HL-60/S4 treated with retinoic acid at 250 ng/mL for 4 days and 3 days (cell line): ENCODE measurements around the gene KAT2A.

ENCODE experiments used
- in situ Hi-C: fragments of 300-500 bp; cut with MboI; formaldehyde crosslinking; loops from 2 replicates; pipeline ENCODE4 v1.7.0; 2022; ENCODE audit warnings: low sequenced_read_pairs

KAT2A gene

DNA sequence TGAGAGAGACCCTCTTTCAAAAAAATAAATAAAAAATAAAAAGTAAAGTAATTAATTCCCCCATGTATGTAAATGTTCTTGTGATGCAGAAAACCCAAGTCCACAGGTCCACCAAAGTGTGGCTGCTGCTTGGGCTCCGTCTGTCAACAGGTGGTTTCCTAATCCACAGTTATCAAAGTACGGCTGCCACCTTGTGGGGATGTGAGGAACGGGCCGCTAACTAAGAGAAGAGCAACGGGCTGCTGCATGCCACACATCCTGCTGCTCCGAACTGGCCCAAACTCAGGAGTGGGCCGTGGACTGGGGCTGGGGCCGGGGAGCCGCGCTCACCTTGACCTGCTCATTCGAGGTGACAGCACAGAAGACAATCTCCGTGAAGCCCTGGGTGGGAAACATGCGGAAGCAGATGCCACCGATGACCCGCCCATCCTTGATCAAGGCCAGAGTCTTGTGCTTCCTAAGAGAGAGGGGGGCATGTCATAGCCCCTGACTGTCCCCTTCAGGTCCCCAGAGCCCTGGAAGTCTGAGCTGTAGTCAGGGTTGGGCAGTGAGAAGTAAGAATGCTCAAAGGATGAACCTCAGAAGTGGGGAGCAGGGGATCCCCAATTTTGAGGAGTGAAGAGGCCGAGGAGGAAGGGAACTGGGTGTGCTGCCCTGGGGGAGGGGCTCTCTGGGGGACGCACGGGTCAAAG lies 4.3 kb downstream of the KAT2A start:
- in situ Hi-C loops: loop anchor here (10.0 to 25.0 kb wide), 2 partner anchors 152 to 380 kb away; partner anchors contain the start of genes CNP and HAP1

GRCh38 chr17:42114118-42114517 lies 7.0 kb downstream of the KAT2A start:
- in situ Hi-C loops: loop anchor here (10.0 to 25.0 kb wide), 2 partner anchors 149 to 377 kb away; partner anchors contain the start of genes CNP and HAP1

GRCh38 chr17:42113293-42114069 lies 7.7 kb downstream of the KAT2A start:
- in situ Hi-C loops: loop anchor here (10.0 to 25.0 kb wide), 2 partner anchors 149 to 376 kb away; partner anchors contain the start of genes CNP and HAP1

GRCh38 chr17:42112552-42113176 lies 8.5 kb downstream of the KAT2A start, which contains the start of gene DHX58:
DHX58 (minus strand) TSS chr17:42112714; CDS start chr17:42111892, 822 bp downstream.
- in situ Hi-C loops: loop anchor here (10.0 to 25.0 kb wide), 2 partner anchors 148 to 375 kb away; partner anchors contain the start of genes CNP and HAP1

DNA sequence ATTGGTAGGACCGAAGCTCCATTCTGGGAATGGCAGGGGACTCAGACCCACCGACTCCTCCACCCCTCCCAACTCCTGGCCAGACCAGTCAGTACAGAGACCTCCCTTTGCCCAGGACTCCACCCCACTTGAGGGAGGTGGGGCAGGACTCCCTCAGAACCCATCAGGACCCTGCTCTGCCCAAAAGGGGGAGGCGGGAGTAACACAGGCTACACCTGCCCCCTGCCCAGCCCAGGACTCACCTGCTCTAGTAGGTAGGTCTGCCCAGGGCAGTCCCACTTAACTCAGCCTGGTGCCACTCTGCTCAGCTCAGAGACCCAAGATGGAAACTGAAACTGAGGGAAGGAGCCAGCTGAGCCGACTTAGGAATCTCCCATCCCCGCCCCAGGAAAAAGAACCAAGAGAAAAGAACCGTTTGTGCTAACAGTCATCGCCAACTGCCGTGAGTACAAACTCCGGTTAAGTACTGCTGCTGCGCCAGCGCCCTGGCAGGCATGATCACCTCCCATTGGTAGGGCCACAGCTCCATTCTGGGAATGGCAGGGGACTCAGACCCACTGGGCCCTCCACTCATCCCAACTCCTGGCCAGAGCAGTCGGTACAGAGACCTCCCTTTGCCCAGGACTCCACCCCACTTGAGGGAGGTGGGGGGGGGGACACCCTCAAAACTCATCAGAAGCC lies 9.2 kb downstream of the KAT2A start:
- in situ Hi-C loops: loop anchor here (10.0 to 25.0 kb wide), 2 partner anchors 147 to 375 kb away; partner anchors contain the start of genes CNP and HAP1

- in situ Hi-C loops: loop anchor here (10.0 to 25.0 kb wide), 2 partner anchors 146 to 374 kb away; partner anchors contain the start of genes CNP and HAP1
These were observed 9.9 kb downstream of the KAT2A start for GRCh38 chr17:42111265-42111636.

DNA sequence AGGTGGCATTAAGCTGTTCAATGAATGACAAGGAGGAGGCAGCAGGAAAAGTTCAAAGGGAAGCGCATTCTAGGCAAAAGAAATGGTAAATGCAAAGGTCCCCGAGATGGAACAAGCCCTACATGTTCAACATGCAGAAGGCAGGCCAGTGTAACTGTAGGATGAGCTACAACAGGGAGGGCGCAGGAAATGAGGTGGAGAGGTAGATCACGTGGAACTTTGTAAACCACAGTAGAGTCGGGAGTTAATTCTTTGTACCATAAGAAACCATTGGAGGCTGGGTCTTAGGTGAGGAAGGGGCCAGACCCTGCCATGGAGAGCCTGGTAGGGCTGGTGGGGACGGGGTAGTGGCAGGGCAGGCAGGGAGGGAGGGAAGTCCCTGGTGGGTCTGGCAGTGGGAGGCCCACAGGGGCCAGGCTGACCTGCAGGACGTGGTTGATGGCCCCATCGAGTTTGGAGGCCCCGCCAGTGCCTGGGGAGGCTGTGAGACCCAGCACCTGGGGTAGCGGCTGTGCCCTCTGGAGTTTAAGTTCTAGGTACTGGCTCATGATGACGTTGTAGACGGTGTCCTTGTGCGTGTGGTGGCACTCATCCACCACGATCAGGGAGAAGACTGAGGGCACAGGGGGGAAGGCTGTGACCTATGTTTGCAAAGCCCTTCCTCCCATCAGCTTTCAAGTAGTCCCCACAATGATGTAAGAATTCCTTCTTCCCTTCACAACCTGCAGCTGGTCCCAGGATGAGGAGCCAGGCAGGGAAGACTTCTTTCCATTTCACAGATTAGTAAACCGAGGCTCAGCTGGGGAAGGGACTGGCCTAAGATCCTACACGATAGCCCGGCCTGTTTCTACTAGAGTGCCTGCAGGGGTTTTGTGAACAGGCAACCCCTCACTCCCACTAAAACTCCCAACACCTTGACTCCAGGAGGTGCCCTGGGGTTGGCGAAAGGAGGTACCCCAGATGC lies 10.6 kb downstream of the KAT2A start:
- in situ Hi-C loops: loop anchor here (10.0 to 25.0 kb wide), 2 partner anchors 146 to 373 kb away; partner anchors contain the start of genes CNP and HAP1

DNA sequence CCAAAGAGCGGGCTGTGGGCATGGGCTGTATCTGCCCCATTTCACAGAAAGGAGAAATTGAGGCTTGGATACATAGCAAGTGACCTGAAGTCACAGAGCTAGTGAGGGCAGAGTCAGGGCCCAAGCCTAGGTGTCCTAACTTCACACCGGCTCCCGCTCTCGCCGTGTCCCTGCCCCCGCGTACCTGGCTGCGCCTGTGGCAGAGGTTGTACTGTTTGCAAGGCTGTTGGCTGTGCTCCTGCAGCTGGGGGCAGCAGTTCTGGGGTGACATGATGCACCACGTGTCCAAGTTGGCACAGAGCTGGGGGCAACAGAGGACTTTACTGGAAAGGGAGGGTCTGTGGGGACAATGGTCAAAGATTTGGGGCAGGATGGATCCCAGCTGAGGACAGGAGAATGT lies 12.1 kb downstream of the KAT2A start:
- in situ Hi-C loops: loop anchor here (25.0 kb wide), 1 partner anchor 372 kb away; the partner anchor contains the start of gene HAP1

GRCh38 chr17:42107597-42108576 lies 13.3 kb downstream of the KAT2A start:
- in situ Hi-C loops: loop anchor here (25.0 kb wide), 1 partner anchor 371 kb away; the partner anchor contains the start of gene HAP1

DNA sequence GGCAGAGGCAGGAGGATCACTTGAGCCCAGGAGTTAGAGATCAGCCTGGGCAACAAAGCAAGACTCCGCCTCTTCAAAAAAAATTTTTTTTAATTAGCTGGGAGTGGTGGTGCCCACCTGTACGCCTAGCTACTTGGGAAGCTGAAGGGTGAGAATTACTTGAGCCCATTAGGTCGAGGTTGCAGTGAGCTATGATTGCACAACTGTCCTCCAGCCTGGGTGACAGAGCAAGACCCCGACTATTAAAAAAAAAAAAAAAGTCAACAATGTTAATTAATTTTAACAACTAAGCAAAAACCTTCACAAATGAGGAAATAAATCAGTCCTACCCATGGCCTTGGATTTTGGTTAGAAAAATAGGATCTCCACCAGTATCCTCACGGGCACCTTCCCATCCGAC lies 14.0 kb downstream of the KAT2A start:
- in situ Hi-C loops: loop anchor here (25.0 kb wide), 1 partner anchor 370 kb away; the partner anchor contains the start of gene HAP1

DNA sequence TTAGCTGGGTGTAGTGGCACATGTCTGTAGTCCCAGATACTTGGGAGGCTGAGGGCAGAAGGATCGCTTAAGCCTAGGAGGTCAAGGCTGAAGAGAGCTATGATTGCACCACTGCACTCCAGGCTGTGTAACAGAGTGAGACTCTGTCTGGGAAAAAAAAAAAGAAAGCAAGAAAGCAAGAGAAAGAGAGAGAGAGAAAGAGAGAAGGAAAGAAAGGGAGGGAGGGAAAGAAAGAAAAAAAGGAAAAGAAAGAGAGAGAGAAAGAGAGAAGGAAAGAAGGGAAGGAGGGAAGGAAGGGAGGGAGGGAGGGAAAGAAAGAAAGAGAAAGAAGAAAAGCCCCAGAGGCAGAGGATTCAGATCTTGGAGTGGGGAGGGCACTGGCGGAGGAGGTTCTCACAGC lies 15.2 kb downstream of the KAT2A start:
- in situ Hi-C loops: loop anchor here (25.0 kb wide), 1 partner anchor 369 kb away; the partner anchor contains the start of gene HAP1

- in situ Hi-C loops: loop anchor here (25.0 kb wide), 1 partner anchor 367 kb away; the partner anchor contains the start of gene HAP1
These were observed 16.9 kb downstream of the KAT2A start for GRCh38 chr17:42104264-42104663.

GRCh38 chr17:42103221-42103954 lies 17.8 kb downstream of the KAT2A start:
- in situ Hi-C loops: loop anchor here (25.0 kb wide), 1 partner anchor 366 kb away; the partner anchor contains the start of gene HAP1

DNA sequence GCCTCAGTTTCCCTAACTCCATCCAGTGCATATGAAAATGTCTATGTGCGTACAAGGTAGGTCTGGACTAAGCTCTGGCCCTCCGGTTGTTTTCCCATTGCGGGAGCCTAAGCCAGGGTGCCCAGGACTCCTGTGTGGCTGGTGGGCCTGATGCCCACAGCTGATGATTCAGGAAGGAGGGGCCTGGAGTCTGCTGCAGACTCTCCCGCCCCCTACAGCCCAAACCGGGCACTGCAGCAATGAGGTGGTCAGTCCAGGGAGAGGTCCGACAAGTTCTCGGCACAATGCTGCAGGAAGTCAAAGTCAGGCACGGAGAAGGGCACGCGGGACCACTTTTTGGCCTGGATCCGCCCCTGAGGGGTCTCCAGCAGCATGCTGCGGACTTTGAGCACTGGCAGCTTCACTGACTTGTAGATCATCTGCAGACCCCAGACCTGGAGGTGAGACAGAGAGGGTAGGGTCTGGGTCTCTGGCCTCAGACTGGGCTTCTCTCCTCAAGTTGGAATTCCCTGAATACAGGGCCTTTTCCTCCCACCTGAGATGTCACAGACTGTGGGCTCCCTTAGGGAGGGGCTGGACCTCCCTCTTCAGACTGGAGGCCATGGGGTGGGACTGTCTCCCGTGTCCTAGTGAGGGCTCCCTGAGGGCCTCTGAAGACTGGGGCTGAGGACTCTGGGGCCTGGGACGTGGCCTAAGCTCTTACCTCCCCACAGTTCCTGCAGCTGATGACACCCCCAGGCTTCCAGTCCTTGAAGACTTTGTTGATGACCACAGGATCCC lies 19.5 kb downstream of the KAT2A start:
- in situ Hi-C loops: loop anchor here (25.0 kb wide), 1 partner anchor 364 kb away; the partner anchor contains the start of gene HAP1

GRCh38 chr17:42098730-42099399 lies 22.3 kb downstream of the KAT2A start:
- in situ Hi-C loops: no loop called here
